Naive thymus-derived CD8-positive, alpha-beta T cell (primary cell): Measurements from ENCODE around the gene NLRC5. TPM values are rescaled to one million over a fixed set of nuclear protein-coding genes. Genes with fewer than 3 reads are reported as not detected.
A peak's percentile ranks its signal among the peaks of the same experiment; 100 is the strongest.
"Not testable (repeated sequence)": the region's sequence is repeated elsewhere in the genome, so short reads cannot be mapped to it uniquely, and the experiment has no call there.

ENCODE experiments used
- ATAC-seq, 2 donors: fragments of 150-1000 bp; cut with Tn5 transposase in 1 of 2; sonication (Bioruptor Pico), chemical (Tn5 transposase) in 1 of 2; 1 replicate in 1 of 2; 2 replicates in 1 of 2; pipeline ENCODE4 v1.10.0; 2021; ENCODE audit warnings: mild to moderate bottlenecking in 2 of 2, moderate library complexity in 2 of 2
- POLR2A ChIA-PET: fragments of 350-600 bp; sonication (Branson Sonifier 250); formaldehyde crosslinking; loops from one replicate; lab custom pipeline; 2021; ENCODE audit warnings: antibody characterized with exemption; lab: Charles Lee
- DNase-seq, 10 donors: peaks; one replicate each; pipeline versions ENCODE4 v3.0.0 to v3.0.0-alpha.2; 2020 to 2022
- H3K27ac Mint-ChIP-seq, 10 donors: one replicate each; pipeline ENCODE4 v1.8.0; 2020 to 2022; ENCODE audit warnings: mild to moderate bottlenecking in 10 of 10, mixed read lengths in 10 of 10, moderate library complexity in 4 of 10, inconsistent platforms in 1 of 10
- H3K27me3 Mint-ChIP-seq, 5 donors: one replicate each; pipeline ENCODE4 v1.8.0; 2021 to 2022; ENCODE audit warnings: mixed read lengths in 5 of 5
- H3K36me3 Mint-ChIP-seq, 3 donors: one replicate each; pipeline ENCODE4 v1.8.0; 2020 to 2022; ENCODE audit warnings: mixed read lengths in 3 of 3, mild to moderate bottlenecking in 2 of 3, inconsistent platforms in 1 of 3
- H3K4me1 Mint-ChIP-seq, 4 donors: one replicate each; pipeline ENCODE4 v1.8.0; 2021 to 2022; ENCODE audit warnings: mixed read lengths in 4 of 4
- H3K4me3 Mint-ChIP-seq, 10 donors: one replicate each; pipeline ENCODE4 v1.8.0; 2020 to 2022; ENCODE audit warnings: mild to moderate bottlenecking in 10 of 10, mixed read lengths in 10 of 10, moderate library complexity in 6 of 10, inconsistent platforms in 1 of 10
- H3K9me3 Mint-ChIP-seq, 9 donors: one replicate each; pipeline ENCODE4 v1.8.0; 2020 to 2022; ENCODE audit warnings: mixed read lengths in 9 of 9, mild to moderate bottlenecking in 3 of 9, inconsistent platforms in 1 of 9, moderate library complexity in 1 of 9
- polyA plus RNA-seq, 3 donors: library from polyadenylated mRNA; unstranded; fragments of 300-500 nt; fragmentation: Illumina TruSeq; gene quantifications; one replicate each; pipeline ENCODE4 v1.2.3, GENCODE V29; 2021
- total RNA-seq, 8 experiments: library from RNA in 2 of 8; stranded (reverse) in 2 of 8; gene quantifications; one replicate each; pipeline ENCODE4 v1.2.3 and lab custom pipeline; 2021 to 2026

NLRC5 gene
- total and polyA plus RNA-seq, 5 experiments from 2014 or later: 70.4 to 488 (median 137) TPM

- no peak for DNase-seq
- POLR2A ChIA-PET: interaction anchor here (0.9 to 15.8 kb wide), 10 partner anchors 9 to 36 kb away, joined by 3 to 162 read pairs (median 13); partner anchors contain the start of gene NLRC5
These were observed 15.3 kb downstream of the NLRC5 start for GRCh38 chr16:57004387-57005250.

DNA sequence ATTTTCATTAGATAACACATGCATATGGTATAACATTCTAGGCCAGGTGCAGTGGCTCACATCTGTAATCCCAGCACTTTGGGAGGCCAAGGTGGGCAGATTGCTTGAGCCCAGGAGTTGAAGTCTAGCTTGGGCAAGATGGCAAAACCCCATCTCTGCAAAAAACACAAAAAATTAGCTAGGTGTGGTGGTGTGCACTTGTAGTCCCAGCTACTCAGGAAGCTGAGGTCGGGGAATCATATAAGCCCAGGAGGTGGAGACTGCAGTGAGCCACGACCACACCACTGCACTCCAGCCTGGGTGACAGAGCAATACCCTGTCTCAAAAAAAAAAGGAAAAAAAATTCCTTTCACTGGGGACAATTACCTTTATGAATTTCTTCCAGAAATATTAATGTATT lies 16.2 kb downstream of the NLRC5 start:
- peak; percentile 31 for ATAC-seq
- Mint-ChIP-seq H3K4me1 (peaks cover 32 to 89% (median 78%) of the 10 kb centered on the region in 4 donors), H3K27ac (peak overlapping the region; percentile 37 to 98 (median 91)), H3K36me3 (peaks cover 4 to 52% (median 28%) of the 10 kb centered on the region in 3 donors), H3K4me3 (peak overlapping the region in 5 of 10 donors; percentile 46 to 76 (median 61))
- not testable (repeated sequence) for H3K9me3 Mint-ChIP-seq, H3K27me3 Mint-ChIP-seq, DNase-seq
- POLR2A ChIA-PET: interaction anchor here (0.9 to 15.8 kb wide), 10 partner anchors 9 to 128 kb away, joined by 3 to 162 read pairs (median 10); partner anchors contain the start of gene NLRC5

More at GRCh38 chr16:57004387-57005250, 15.3 kb downstream of the NLRC5 start:
- H3K9me3 Mint-ChIP-seq: no peaks in the 10 kb centered on the region
- H3K36me3 Mint-ChIP-seq: peaks cover 0 to 46% (median 26%) of the 10 kb centered on the region in 3 donors
- ATAC-seq: no peak
- peak overlapping the region; percentile 20 to 93 (median 71) for H3K4me3 Mint-ChIP-seq
- peak overlapping the region; percentile 85 to 98 (median 94) for H3K27ac Mint-ChIP-seq
- H3K27me3 Mint-ChIP-seq: no peaks in the 10 kb centered on the region
- peaks cover 31 to 89% (median 80%) of the 10 kb centered on the region in 4 donors for H3K4me1 Mint-ChIP-seq

DNA sequence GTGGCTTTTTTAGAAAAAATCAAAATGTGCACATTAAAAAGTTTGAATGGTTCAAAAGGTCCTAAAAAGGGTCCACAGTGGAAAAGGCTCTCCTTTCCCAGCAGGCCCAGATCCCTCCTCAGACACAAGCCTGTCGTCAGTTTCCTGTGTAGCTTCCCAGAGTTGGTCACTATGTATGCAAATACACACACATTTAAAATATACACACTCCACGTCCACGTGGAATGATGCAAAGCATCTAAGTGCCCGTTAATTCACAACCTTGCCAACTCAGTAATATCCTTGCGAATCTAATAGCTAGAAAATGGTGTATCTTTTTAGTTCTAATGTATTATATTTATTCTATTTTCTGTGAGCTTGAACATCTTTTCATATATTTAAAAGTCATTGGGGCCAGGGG lies 17.7 kb downstream of the NLRC5 start:
- Mint-ChIP-seq H3K4me3 (peak overlapping the region in 9 of 10 donors; percentile 28 to 75 (median 40)), H3K27me3 (no peaks in the 10 kb centered on the region), H3K27ac (peak overlapping the region in 9 of 10 donors; percentile 60 to 96 (median 87)), H3K4me1 (peaks cover 32 to 89% (median 75%) of the 10 kb centered on the region in 4 donors), H3K9me3 (no peaks in the 10 kb centered on the region), H3K36me3 (peaks cover 4 to 49% (median 24%) of the 10 kb centered on the region in 3 donors)
- DNase-seq (no peak), ATAC-seq (no peak)
- POLR2A ChIA-PET: interaction anchor here (0.6 to 15.8 kb wide), 13 partner anchors 9 to 42 kb away, joined by 3 to 162 read pairs (median 4); partner anchors contain the start of gene NLRC5

- Mint-ChIP-seq H3K9me3 (no peaks in the 10 kb centered on the region), H3K4me1 (peaks cover 35 to 89% (median 77%) of the 10 kb centered on the region in 4 donors), H3K27ac (peak overlapping the region in 9 of 10 donors; percentile 35 to 96 (median 77)), H3K27me3 (no peaks in the 10 kb centered on the region), H3K36me3 (peaks cover 4 to 51% (median 24%) of the 10 kb centered on the region in 3 donors), H3K4me3 (peak overlapping the region in 5 of 10 donors; percentile 4 to 48 (median 43))
- peak in 1 of 2 donors; percentile 20 for ATAC-seq
- no peak for DNase-seq
- POLR2A ChIA-PET: interaction anchor here (0.6 to 15.8 kb wide), 12 partner anchors 9 to 42 kb away, joined by 3 to 162 read pairs (median 4); partner anchors contain the start of gene NLRC5
These were observed 18.2 kb downstream of the NLRC5 start for GRCh38 chr16:57007530-57007929.

DNA sequence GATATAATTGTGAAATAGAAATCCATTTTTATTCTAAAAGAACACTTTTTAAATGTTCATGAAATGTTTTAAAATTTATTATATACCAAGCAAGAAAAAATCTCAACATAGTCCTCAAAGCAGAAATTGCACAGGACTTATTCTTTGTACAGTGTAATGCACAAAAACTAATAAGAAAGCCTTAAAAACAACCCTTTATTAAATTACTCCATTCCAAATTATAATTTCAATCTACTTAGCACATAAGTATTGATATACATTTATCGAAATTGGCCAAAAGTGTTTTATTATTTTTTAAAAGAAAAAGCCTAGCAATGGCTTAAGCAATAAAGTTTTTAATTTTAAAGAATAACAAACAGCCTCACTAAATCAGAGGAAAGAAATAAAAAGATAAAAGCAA lies 19.1 kb downstream of the NLRC5 start:
- no peak for DNase-seq
- POLR2A ChIA-PET: interaction anchor here (1.2 to 15.8 kb wide), 6 partner anchors 10 to 26 kb away, joined by 4 to 162 read pairs (median 14); partner anchors contain the start of gene NLRC5
- Mint-ChIP-seq H3K27ac (peak overlapping the region in 9 of 10 donors; percentile 17 to 96 (median 86)), H3K4me1 (peaks cover 33 to 89% (median 75%) of the 10 kb centered on the region in 4 donors), H3K4me3 (peak overlapping the region in 3 of 10 donors; percentile 41 to 65 (median 53)), H3K36me3 (peaks cover 4 to 45% (median 24%) of the 10 kb centered on the region in 3 donors), H3K9me3 (no peaks in the 10 kb centered on the region), H3K27me3 (no peaks in the 10 kb centered on the region)
- no peak for ATAC-seq

- ATAC-seq (peak; percentile 27 to 34), DNase-seq (peak in 2 of 10 donors; percentile 29 to 43)
- POLR2A ChIA-PET: interaction anchor here (0.8 to 15.8 kb wide), 17 partner anchors 9 to 176 kb away, joined by 3 to 162 read pairs (median 3); partner anchors contain the start of genes NLRC5, PSME3IP1 and RSPRY1
- Mint-ChIP-seq H3K4me3 (peak overlapping the region; percentile 46 to 83 (median 70)), H3K27me3 (no peaks in the 10 kb centered on the region), H3K27ac (peak overlapping the region; percentile 78 to 99 (median 90)), H3K36me3 (peaks cover 4 to 43% (median 17%) of the 10 kb centered on the region in 3 donors), H3K4me1 (peaks cover 29 to 89% (median 74%) of the 10 kb centered on the region in 4 donors), H3K9me3 (no peaks in the 10 kb centered on the region)
These were observed 20.4 kb downstream of the NLRC5 start for GRCh38 chr16:57009643-57010170.

DNA sequence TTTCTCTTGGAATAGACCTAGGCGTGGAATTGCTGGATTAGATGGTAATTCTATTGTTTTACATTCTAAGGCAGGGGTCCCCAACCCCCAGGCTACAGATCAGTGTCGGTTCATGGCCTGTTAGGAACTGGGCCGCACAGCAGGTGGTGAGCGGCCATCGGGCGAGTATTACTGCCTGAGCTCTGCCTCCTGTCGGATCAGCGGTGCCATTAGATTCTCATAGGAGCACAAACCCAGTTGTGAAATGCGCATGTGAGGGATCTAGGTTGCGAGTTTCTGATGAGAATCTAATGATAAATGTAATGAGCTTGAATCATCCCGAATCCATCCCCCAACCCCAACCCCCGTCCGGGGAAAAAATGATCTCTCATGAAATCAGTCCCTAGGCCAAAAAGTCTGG lies 23.0 kb downstream of the NLRC5 start:
- peaks cover 28 to 84% (median 74%) of the 10 kb centered on the region in 4 donors for H3K4me1 Mint-ChIP-seq
- ATAC-seq: no peak
- no peak for DNase-seq

GRCh38 chr16:57013229-57013628 lies 23.9 kb downstream of the NLRC5 start:
- peak overlapping the region; percentile 87 to 99 (median 95) for H3K27ac Mint-ChIP-seq
- no peaks in the 10 kb centered on the region for H3K9me3 Mint-ChIP-seq
- peaks cover 14 to 46% (median 17%) of the 10 kb centered on the region in 3 donors for H3K36me3 Mint-ChIP-seq
- no peak for DNase-seq
- peaks cover 29 to 87% (median 80%) of the 10 kb centered on the region in 4 donors for H3K4me1 Mint-ChIP-seq
- no peaks in the 10 kb centered on the region for H3K27me3 Mint-ChIP-seq
- no peak for ATAC-seq
- H3K4me3 Mint-ChIP-seq: peak overlapping the region in 9 of 10 donors; percentile 50 to 83 (median 75)
- POLR2A ChIA-PET: interaction anchor here (1.0 to 15.8 kb wide), 6 partner anchors 10 to 26 kb away, joined by 4 to 162 read pairs (median 8); partner anchors contain the start of gene NLRC5

More for the DNA sequence above, 23.0 kb downstream of the NLRC5 start:
- POLR2A ChIA-PET: interaction anchor here (0.6 to 15.8 kb wide), 7 partner anchors 12 to 27 kb away, joined by 4 to 162 read pairs (median 5); partner anchors contain the start of gene NLRC5
- Mint-ChIP-seq H3K9me3 (no peaks in the 10 kb centered on the region), H3K4me3 (peak overlapping the region in 9 of 10 donors; percentile 10 to 76 (median 48)), H3K27ac (peak overlapping the region; percentile 78 to 99 (median 91)), H3K36me3 (peaks cover 8 to 37% (median 11%) of the 10 kb centered on the region in 3 donors), H3K27me3 (no peaks in the 10 kb centered on the region)

GRCh38 chr16:57013902-57014301 lies 24.5 kb downstream of the NLRC5 start:
- no peak for ATAC-seq
- Mint-ChIP-seq H3K4me1 (peaks cover 32 to 89% (median 83%) of the 10 kb centered on the region in 4 donors), H3K4me3 (peak overlapping the region; percentile 21 to 83 (median 74)), H3K9me3 (no peaks in the 10 kb centered on the region), H3K36me3 (peaks cover 17 to 53% (median 22%) of the 10 kb centered on the region in 3 donors), H3K27ac (peak overlapping the region; percentile 87 to 99 (median 95)), H3K27me3 (no peaks in the 10 kb centered on the region)
- POLR2A ChIA-PET: interaction anchor here (1.6 to 15.8 kb wide), 5 partner anchors 9 to 26 kb away, joined by 4 to 162 read pairs (median 10); partner anchors contain the start of gene NLRC5
- DNase-seq: no peak

GRCh38 chr16:57016301-57016700 lies 26.9 kb downstream of the NLRC5 start:
- no peaks in the 10 kb centered on the region for H3K27me3 Mint-ChIP-seq
- peaks cover 13 to 66% (median 38%) of the 10 kb centered on the region in 3 donors for H3K36me3 Mint-ChIP-seq
- peak overlapping the region; percentile 76 to 99 (median 94) for H3K27ac Mint-ChIP-seq
- H3K4me1 Mint-ChIP-seq: peaks cover 40 to 90% (median 82%) of the 10 kb centered on the region in 4 donors
- ATAC-seq (peak; percentile 26 to 37), DNase-seq (peak in 2 of 10 donors; percentile 42 to 47)
- POLR2A ChIA-PET: interaction anchor here (0.7 to 15.8 kb wide), 15 partner anchors 8 to 458 kb away, joined by 3 to 162 read pairs (median 6); partner anchors contain the start of gene NLRC5
- no peaks in the 10 kb centered on the region for H3K9me3 Mint-ChIP-seq
- H3K4me3 Mint-ChIP-seq: peak overlapping the region; percentile 30 to 85 (median 67)

- DNase-seq: no peak
- no peaks in the 10 kb centered on the region for H3K9me3 Mint-ChIP-seq
- no peaks in the 10 kb centered on the region for H3K27me3 Mint-ChIP-seq
- H3K4me1 Mint-ChIP-seq: peaks cover 44 to 91% (median 84%) of the 10 kb centered on the region in 4 donors
- peaks cover 13 to 71% (median 44%) of the 10 kb centered on the region in 3 donors for H3K36me3 Mint-ChIP-seq
- peak overlapping the region in 9 of 10 donors; percentile 58 to 85 (median 67) for H3K4me3 Mint-ChIP-seq
- no peak for ATAC-seq
- POLR2A ChIA-PET: interaction anchor here (0.7 to 15.8 kb wide), 12 partner anchors 7 to 46 kb away, joined by 3 to 162 read pairs (median 6); partner anchors contain the start of gene NLRC5
- H3K27ac Mint-ChIP-seq: peak overlapping the region; percentile 76 to 99 (median 94)
These were observed 27.5 kb downstream of the NLRC5 start for GRCh38 chr16:57016831-57017230.
